NB4 (cell line): Measurements from ENCODE around the gene AMER2.

Experiments used
- CTCF ChIP-seq: IDR thresholded peaks from one replicate; pipeline ENCODE4 v1.5.1; 2012; ENCODE audit warnings: low read depth, low read length
- MYC ChIP-seq: IDR thresholded peaks from 2 replicates; pipeline ENCODE4 v1.6.1; 2011; ENCODE audit warnings: low read depth, low read length
- POLR2A ChIP-seq: IDR thresholded peaks from 2 replicates; pipeline ENCODE4 v1.6.1; 2011; ENCODE audit warnings: mild to moderate bottlenecking; ENCODE audit not compliant: insufficient read length; ENCODE audit errors: extremely low read depth
- TF ChIP-seq, protein P1 (sequence below): IDR thresholded peaks from 2 replicates; pipeline ENCODE4 v1.6.1; 2011; ENCODE audit warnings: low read depth, low read length

GRCh38 chr13:25187596-25187995 is 15.5 kb upstream of the AMER2 start:
- TF ChIP-seq CTCF, result no peak
- TF ChIP-seq, protein P1, sequence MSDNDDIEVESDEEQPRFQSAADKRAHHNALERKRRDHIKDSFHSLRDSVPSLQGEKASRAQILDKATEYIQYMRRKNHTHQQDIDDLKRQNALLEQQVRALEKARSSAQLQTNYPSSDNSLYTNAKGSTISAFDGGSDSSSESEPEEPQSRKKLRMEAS, result no peak
- no peak for TF ChIP-seq POLR2A
- TF ChIP-seq MYC, result no peak
